Brain microvascular endothelial cell (primary cell): ENCODE data around the gene PLEKHA4.

Source experiments
- DNase-seq: peaks from one replicate; pipeline ENCODE4 v3.0.0-alpha.2; 2020
- H3K27ac ChIP-seq: fragments of 250-450 bp; sonication (Bioruptor Pico); 2 replicates; pipeline ENCODE4 v1.5.1; 2020; ENCODE audit warnings: mild to moderate bottlenecking, moderate library complexity
- H3K27me3 ChIP-seq: fragments of 250-450 bp; sonication (Bioruptor Pico); replicated peaks from 2 replicates; pipeline ENCODE4 v1.5.1; 2020; ENCODE audit warnings: mild to moderate bottlenecking
- H3K36me3 ChIP-seq: fragments of 250-450 bp; sonication (Bioruptor Pico); replicated peaks from 2 replicates; pipeline ENCODE4 v1.5.1; 2020; ENCODE audit warnings: mild to moderate bottlenecking
- H3K4me3 ChIP-seq: 2 replicates; pipeline ENCODE4 v1.5.1; 2011; ENCODE audit warnings: low read depth, mild to moderate bottlenecking, control low read depth, low read length, moderate library complexity
- in situ Hi-C: cut with HindIII; loops from 2 replicates; pipeline ENCODE4 v1.10.0; 2017; ENCODE audit warnings: low sequenced_read_pairs, low pct_ligation_motif_present
- TF ChIP-seq, protein P1 (sequence below): IDR thresholded peaks from 2 replicates; pipeline ENCODE4 v1.5.1; 2011; ENCODE audit warnings: low read depth, mild to moderate bottlenecking, moderate library complexity, low read length, control low read depth, inconsistent platforms; ENCODE audit errors: missing control alignments

PLEKHA4 gene

DNA sequence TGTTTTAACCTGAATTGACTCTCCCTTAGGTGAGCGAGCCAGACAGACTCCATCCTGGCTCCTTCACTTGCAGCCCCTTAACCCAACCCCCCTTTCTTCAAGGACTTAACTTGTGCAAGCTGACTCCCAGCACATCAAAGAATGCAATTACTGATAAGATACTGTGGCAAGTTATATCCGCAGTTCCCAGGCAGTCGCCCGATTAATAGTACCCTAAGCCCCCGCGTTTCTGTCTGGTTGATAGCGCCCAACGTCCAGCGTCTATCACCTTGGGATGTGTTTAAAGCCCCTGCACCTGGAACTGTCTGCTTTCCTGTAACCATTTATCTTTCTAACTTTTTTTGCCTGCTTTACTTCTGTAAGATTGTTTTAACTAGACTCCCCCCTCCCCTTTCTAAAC lies 38.3 kb downstream of the PLEKHA4 start:
- H3K4me3 ChIP-seq: no peak overlapping the region
- H3K27me3 ChIP-seq: no peaks in the 10 kb centered on the region
- DNase-seq: no peak
- no peaks in the 10 kb centered on the region for H3K36me3 ChIP-seq
- in situ Hi-C loops: no loop called here
- TF ChIP-seq, protein P1, sequence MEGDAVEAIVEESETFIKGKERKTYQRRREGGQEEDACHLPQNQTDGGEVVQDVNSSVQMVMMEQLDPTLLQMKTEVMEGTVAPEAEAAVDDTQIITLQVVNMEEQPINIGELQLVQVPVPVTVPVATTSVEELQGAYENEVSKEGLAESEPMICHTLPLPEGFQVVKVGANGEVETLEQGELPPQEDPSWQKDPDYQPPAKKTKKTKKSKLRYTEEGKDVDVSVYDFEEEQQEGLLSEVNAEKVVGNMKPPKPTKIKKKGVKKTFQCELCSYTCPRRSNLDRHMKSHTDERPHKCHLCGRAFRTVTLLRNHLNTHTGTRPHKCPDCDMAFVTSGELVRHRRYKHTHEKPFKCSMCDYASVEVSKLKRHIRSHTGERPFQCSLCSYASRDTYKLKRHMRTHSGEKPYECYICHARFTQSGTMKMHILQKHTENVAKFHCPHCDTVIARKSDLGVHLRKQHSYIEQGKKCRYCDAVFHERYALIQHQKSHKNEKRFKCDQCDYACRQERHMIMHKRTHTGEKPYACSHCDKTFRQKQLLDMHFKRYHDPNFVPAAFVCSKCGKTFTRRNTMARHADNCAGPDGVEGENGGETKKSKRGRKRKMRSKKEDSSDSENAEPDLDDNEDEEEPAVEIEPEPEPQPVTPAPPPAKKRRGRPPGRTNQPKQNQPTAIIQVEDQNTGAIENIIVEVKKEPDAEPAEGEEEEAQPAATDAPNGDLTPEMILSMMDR: no peak
- H3K27ac ChIP-seq: no peak overlapping the region

DNA sequence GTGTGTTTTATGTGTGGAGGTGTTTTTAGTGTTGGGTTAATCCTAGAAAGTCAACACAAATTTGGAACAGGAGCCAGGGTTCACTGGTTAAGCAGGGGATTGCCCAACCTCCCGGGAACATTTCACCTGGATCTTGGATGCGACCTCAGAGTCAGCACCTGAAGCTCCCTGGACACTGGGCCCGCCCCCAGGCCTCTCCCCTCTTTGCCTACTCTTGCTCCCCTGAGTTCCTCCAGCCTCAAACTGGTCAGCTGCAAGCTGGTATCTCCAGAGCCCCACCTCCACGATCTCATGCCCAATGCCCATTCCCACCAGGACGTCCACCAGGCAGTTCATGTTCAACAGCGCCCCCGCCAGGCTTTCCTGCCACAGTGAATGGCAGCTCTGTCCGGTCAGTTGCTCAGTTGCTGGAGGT lies 41.8 kb downstream of the PLEKHA4 start:
- Histone ChIP-seq H3K27ac (no peak overlapping the region), H3K27me3 (no peaks in the 10 kb centered on the region), H3K4me3 (no peak overlapping the region), H3K36me3 (no peaks in the 10 kb centered on the region)
- TF ChIP-seq, protein P1: peak; percentile 36
- in situ Hi-C loops: no loop called here
- DNase-seq: no peak

DNA sequence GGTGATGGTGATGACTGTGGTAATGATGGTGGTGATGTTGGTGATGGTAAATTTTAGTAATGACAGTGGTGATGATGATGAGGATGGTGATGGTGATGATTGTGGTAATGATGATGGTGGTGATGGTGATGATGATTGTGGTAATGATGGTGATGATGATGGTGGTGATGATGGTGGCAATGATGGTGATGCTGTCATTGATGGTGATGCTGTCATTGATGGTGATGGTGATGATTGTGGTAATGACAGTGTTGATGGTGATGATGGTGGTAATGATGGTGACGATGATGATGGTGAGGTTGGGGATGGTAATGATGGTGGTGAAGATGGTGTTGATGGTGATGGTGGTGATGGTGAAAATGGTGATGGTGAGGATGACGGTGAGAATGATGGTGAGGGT lies 45.9 kb downstream of the PLEKHA4 start:
- no peak for DNase-seq
- H3K27ac ChIP-seq: no peak overlapping the region
- no peak overlapping the region for H3K4me3 ChIP-seq
- no peaks in the 10 kb centered on the region for H3K27me3 ChIP-seq
- TF ChIP-seq, protein P1: no peak
- in situ Hi-C loops: no loop called here
- no peaks in the 10 kb centered on the region for H3K36me3 ChIP-seq

DNA sequence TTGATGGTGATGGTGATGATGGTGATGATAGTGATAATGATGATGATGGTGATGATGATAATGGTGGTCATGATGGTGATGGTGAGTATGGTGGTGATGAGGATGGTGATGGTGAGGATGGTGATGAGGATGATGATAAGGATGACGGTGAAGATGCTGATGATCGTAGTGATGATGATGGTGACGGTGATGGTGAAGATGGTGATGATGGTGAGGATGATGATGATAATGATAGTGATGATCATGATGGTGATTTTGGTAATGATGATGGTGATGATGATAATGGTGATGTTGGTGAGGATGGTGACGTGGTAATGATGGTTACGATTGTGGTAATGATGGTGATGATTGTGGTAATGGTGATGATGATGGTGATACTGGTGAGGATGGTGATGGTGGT lies 46.8 kb downstream of the PLEKHA4 start:
- no peaks in the 10 kb centered on the region for H3K36me3 ChIP-seq
- H3K27me3 ChIP-seq: no peaks in the 10 kb centered on the region
- TF ChIP-seq, protein P1: no peak
- in situ Hi-C loops: no loop called here
- no peak overlapping the region for H3K4me3 ChIP-seq
- DNase-seq: no peak
- H3K27ac ChIP-seq: no peak overlapping the region

DNA sequence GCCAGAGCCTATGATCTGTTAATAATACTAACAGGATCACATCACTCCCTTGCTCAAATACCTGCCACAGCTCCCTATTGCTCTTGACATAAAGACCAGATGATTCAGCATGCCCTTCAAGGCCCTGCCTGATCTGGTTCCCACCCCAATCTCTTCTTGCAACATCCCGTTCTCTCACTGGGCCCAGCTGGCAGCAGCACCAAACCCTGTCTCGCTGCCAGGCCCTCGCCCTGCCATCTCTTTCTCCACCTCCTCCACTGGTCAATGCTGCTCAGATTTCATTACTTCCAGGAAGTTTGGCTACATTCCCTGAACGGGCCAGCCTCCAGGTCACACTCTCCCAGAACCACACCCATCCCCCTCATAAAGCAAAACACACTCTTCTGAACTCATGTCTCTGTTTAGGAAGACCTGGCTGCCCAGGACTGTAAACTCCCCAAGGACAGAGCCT lies 49.0 kb downstream of the PLEKHA4 start:
- TF ChIP-seq, protein P1: no peak
- Histone ChIP-seq H3K27me3 (no peaks in the 10 kb centered on the region), H3K4me3 (no peak overlapping the region), H3K27ac (no peak overlapping the region), H3K36me3 (no peaks in the 10 kb centered on the region)
- DNase-seq: no peak
- in situ Hi-C loops: no loop called here

DNA sequence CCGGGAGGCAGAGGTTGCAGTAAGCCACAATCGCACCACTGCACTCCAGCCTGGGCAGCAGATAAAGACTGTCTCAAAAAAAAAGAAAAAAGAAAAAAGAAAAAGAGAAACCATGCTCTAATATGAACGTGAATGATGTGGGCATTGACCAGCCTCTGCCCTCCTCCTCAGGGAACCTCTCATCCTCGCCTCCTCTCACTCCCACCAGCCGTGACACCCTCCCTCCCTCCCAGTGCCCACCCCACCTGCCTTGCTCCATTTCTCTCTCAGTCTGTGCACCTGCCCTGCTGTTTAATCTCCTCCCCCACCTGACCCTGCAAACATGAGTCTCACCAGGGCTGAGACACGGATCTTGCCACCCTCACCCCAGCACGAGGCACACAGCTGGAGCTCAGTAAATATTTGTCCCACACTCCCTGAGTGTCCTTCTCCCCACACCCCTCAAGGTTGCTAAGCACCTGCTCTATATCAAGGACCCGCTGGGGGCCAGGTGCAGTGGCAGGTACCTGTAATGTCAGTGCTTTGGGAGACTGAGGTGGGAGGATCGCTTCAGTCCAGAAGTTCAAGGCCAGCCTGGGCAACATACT lies 50.1 kb downstream of the PLEKHA4 start:
- TF ChIP-seq, protein P1: no peak
- Histone ChIP-seq H3K27ac (no peak overlapping the region), H3K27me3 (no peaks in the 10 kb centered on the region), H3K36me3 (no peaks in the 10 kb centered on the region), H3K4me3 (no peak overlapping the region)
- no peak for DNase-seq
- in situ Hi-C loops: no loop called here
